ENCODE measurements around the gene SLC16A13.
"Not testable (repeated sequence)": the region's sequence is repeated elsewhere in the genome, so short reads cannot be mapped to it uniquely, and the experiment has no call there.

The SLC16A13 gene

GRCh38 chr17:7064261-7064660 is 28.4 kb downstream of the SLC16A13 start:
- DNase-seq (ENCODE audit: low read depth in 2 of 2): no peak

- no peak for DNase-seq (ENCODE audit: low read depth in 2 of 2)
Observed at GRCh38 chr17:7067198-7067597, 31.4 kb downstream of the SLC16A13 start.

- no peak for DNase-seq (ENCODE audit: low read depth in 2 of 2)
Observed at GRCh38 chr17:7068268-7068667, 32.5 kb downstream of the SLC16A13 start.

- DNase-seq (ENCODE audit: low read depth in 2 of 2): no peak
Observed at GRCh38 chr17:7070712-7071111, 34.9 kb downstream of the SLC16A13 start.

- DNase-seq (ENCODE audit: low read depth in 2 of 2): no peak
Observed at GRCh38 chr17:7072406-7072805, 36.6 kb downstream of the SLC16A13 start.

- no peak for DNase-seq (ENCODE audit: low read depth in 2 of 2)
Observed at GRCh38 chr17:7074931-7075330, 39.1 kb downstream of the SLC16A13 start.

GRCh38 chr17:7077911-7078546 is 42.2 kb downstream of the SLC16A13 start:
- DNase-seq (ENCODE audit: low read depth in 2 of 2): no peak

GRCh38 chr17:7078711-7079110 is 42.9 kb downstream of the SLC16A13 start:
- no peak for DNase-seq (ENCODE audit: low read depth in 2 of 2)

- DNase-seq (ENCODE audit: low read depth in 2 of 2): no peak
Observed at GRCh38 chr17:7079581-7080455, 44.0 kb downstream of the SLC16A13 start, which contains the start of gene CLEC10A. Gene CLEC10A (minus strand): TSS chr17:7080251. CDS start chr17:7078812, 1,439 bp downstream.

- DNase-seq (ENCODE audit: low read depth in 2 of 2): no peak
Observed at GRCh38 chr17:7080456-7081041, 44.7 kb downstream of the SLC16A13 start.

- DNase-seq (ENCODE audit: low read depth in 2 of 2): no peak
Observed at GRCh38 chr17:7081341-7082062, 45.7 kb downstream of the SLC16A13 start.

- no peak for DNase-seq (ENCODE audit: low read depth in 2 of 2)
Observed at GRCh38 chr17:7083592-7083991, 47.8 kb downstream of the SLC16A13 start.

GRCh38 chr17:7084088-7084487 is 48.3 kb downstream of the SLC16A13 start:
- no peak for DNase-seq (ENCODE audit: low read depth in 2 of 2)

- DNase-seq (ENCODE audit: low read depth in 2 of 2): not testable (repeated sequence)
Observed at GRCh38 chr17:7088442-7088841, 52.6 kb downstream of the SLC16A13 start.

GRCh38 chr17:7089570-7089969 is 53.8 kb downstream of the SLC16A13 start:
- not testable (repeated sequence) for DNase-seq (ENCODE audit: low read depth in 2 of 2)

All from activated CD4-positive, alpha-beta T cell treated with anti-CD3 and anti-CD28 coated beads for 24 hours (primary cell).